Smooth muscle cell of bladder (primary cell): Measurements from ENCODE around the gene INTS7. TPM values are rescaled to one million over a fixed set of nuclear protein-coding genes. Genes with fewer than 3 reads are reported as not detected.

Source experiments
- total RNA-seq: library from RNA; depleted of rRNA; stranded (reverse); fragments of >200 nt; gene quantifications from 2 replicates; pipeline ENCODE4 v1.2.3, GENCODE V29; 2014

Gene INTS7
- total RNA-seq = 7.5 and 7.7 TPM in 2 replicates

DNA sequence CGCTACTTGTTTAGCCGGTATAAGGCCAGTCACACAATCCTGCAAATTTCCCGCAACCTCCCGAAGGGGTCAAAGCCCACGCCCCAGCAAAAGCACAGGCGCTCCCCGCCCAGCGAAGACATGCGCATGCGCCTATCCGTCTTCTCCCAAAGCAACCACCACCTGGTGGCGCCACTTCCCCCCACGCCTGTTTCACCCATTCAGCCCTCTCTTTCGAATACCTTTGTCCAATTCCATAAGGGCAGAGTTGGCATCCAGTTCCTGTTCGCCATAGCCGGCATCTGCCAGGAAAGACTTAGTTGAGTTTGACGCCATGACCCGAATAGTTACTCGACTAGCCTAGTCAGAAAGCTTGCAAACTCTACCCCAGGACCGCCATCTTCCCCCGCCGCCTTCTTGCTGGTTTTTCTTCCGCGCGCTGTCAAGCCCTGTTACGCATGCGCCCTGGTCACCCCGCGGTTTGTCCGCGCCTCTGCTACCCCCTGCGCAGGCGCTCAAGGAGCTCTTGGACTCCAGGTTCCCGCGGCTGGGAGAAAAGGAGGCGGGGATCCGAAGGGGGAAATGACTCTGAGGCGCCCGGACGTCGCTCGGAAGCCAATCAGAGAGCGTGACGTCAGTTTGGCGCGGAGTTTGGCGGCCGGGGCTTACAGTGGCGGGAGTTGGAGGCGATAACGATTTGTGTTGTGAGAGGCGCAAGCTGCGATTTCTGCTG is at the start of gene INTS7, which contains the start of gene DTL:
INTS7 (minus strand) TSS at position 435 of the 712 bp plus-strand sequence; CDS start at position 315, 120 bp downstream.
DTL (plus strand) TSS at position 626 of the 712 bp plus-strand sequence. CDS start 143 bp downstream, outside the sequence.

Other genes starting within 250 kb of the INTS7 start
- gene LPGAT1, start 204.8 kb downstream of the INTS7 start, total RNA-seq = 32.9 and 36.7 TPM in 2 replicates
- gene DTL, start 191 bp upstream of the INTS7 start, total RNA-seq = 0.92 and 1.4 TPM in 2 replicates
- gene PPP2R5A, start 249.9 kb upstream of the INTS7 start, total RNA-seq = 17.3 and 23.5 TPM in 2 replicates